ENCODE measurements around the gene TEX19. TPM values are rescaled to one million over a fixed set of nuclear protein-coding genes. Genes with fewer than 3 reads are reported as not detected.
A peak's percentile ranks its signal among the peaks of the same experiment; 100 is the strongest.

The TEX19 gene
- total RNA-seq, 2 experiments from 2014 or later, result not detected

- TF ChIP-seq, protein P1, sequence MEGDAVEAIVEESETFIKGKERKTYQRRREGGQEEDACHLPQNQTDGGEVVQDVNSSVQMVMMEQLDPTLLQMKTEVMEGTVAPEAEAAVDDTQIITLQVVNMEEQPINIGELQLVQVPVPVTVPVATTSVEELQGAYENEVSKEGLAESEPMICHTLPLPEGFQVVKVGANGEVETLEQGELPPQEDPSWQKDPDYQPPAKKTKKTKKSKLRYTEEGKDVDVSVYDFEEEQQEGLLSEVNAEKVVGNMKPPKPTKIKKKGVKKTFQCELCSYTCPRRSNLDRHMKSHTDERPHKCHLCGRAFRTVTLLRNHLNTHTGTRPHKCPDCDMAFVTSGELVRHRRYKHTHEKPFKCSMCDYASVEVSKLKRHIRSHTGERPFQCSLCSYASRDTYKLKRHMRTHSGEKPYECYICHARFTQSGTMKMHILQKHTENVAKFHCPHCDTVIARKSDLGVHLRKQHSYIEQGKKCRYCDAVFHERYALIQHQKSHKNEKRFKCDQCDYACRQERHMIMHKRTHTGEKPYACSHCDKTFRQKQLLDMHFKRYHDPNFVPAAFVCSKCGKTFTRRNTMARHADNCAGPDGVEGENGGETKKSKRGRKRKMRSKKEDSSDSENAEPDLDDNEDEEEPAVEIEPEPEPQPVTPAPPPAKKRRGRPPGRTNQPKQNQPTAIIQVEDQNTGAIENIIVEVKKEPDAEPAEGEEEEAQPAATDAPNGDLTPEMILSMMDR (IDR thresholded peaks at IDR 0.05), result no peak
- Mint-ChIP-seq H3K4me3 (peak overlapping the region; percentile 88), H3K27ac (peak overlapping the region; percentile 61), H3K27me3 (no peaks in the 10 kb centered on the region), H3K9me3 (no peaks in the 10 kb centered on the region), H3K4me1 (ENCODE audit: low read depth) (peaks cover 7% of the 10 kb centered on the region), H3K36me3 (ENCODE audit: low read depth) (peaks cover 31% of the 10 kb centered on the region)
- CTCF ChIA-PET, result interaction anchor here (0.7 to 1.0 kb wide), 2 partner anchors 8 to 12 kb away, joined by 3 read pairs; no protein-coding TSS in a partner anchor
- ATAC-seq (no peak), DNase-seq (no peak)
- intact Hi-C loops (cut with micrococcal nuclease), result no loop called here
- POLR2A ChIA-PET, result interaction anchor here (1.0 to 11.2 kb wide), 2 partner anchors 12 to 20 kb away, joined by 4 to 227 read pairs; partner anchors contain the start of gene SECTM1
These were observed 45.6 kb upstream of the TEX19 start for GRCh38 chr17:82313195-82314011.

DNA sequence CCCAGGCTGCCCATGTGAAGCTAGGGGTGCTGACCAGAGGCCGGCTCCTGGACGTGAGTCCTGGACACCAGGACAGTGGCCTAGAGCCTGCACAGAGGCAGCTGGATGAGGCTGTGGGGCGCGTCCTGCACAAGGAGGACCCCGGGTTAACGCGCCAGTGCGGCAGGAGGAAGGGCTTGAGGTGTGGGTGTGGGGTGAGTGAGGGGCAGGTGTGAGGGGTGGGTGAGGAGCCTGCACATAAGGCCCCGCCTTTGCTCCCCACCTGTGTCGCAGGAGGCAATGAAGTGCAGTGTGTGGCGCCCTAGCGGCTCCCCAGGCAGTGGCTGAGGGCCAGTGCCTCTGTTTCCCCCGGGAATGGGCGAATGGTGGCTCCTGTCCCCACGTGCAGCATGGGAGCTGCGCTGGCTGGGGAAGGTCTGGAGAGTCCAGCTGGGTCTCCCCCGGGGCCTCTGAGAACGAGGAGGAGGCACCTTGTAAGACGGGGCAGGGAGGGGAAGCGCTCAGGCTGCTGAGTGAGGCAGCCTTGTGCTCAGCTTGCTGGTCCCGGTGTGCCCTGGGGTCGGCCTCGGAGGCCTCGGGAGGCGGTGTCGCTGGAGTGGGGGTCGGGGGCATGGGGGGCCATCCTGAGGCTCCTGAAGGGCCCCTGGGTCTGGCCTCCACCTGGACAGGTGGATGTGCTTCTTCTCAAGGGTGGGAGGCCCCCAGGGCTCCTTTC lies 44.9 kb upstream of the TEX19 start:
- Mint-ChIP-seq H3K4me3 (peak overlapping the region; percentile 88), H3K4me1 (ENCODE audit: low read depth) (peaks cover 7% of the 10 kb centered on the region), H3K27ac (no peak overlapping the region), H3K36me3 (ENCODE audit: low read depth) (peaks cover 31% of the 10 kb centered on the region), H3K27me3 (no peaks in the 10 kb centered on the region), H3K9me3 (no peaks in the 10 kb centered on the region)
- ChIA-PET POLR2A (interaction anchor here (0.9 to 11.2 kb wide), 3 partner anchors 13 to 43 kb away, joined by 3 to 227 read pairs (median 4); partner anchors contain the start of gene SECTM1), CTCF (interaction anchor here (0.7 to 1.0 kb wide), 2 partner anchors 9 to 13 kb away, joined by 3 read pairs; no protein-coding TSS in a partner anchor)
- ATAC-seq, result no peak
- intact Hi-C loops (cut with micrococcal nuclease), result no loop called here
- no peak for DNase-seq
- TF ChIP-seq, protein P1 (IDR thresholded peaks at IDR 0.05), result no peak

GRCh38 chr17:82314727-82315605 lies 44.1 kb upstream of the TEX19 start:
- intact Hi-C loops (cut with micrococcal nuclease), result no loop called here
- POLR2A ChIA-PET, result interaction anchor here (0.9 to 11.2 kb wide), 2 partner anchors 14 to 44 kb away, joined by 3 to 227 read pairs; no protein-coding TSS in a partner anchor
- TF ChIP-seq, protein P1 (IDR thresholded peaks at IDR 0.05), result no peak
- Mint-ChIP-seq H3K27ac (no peak overlapping the region), H3K36me3 (ENCODE audit: low read depth) (peaks cover 31% of the 10 kb centered on the region), H3K9me3 (no peaks in the 10 kb centered on the region), H3K27me3 (no peaks in the 10 kb centered on the region), H3K4me1 (ENCODE audit: low read depth) (peaks cover 7% of the 10 kb centered on the region), H3K4me3 (peak overlapping the region; percentile 88)
- CTCF ChIA-PET, result no interaction called here
- ATAC-seq (no peak), DNase-seq (no peak)

DNA sequence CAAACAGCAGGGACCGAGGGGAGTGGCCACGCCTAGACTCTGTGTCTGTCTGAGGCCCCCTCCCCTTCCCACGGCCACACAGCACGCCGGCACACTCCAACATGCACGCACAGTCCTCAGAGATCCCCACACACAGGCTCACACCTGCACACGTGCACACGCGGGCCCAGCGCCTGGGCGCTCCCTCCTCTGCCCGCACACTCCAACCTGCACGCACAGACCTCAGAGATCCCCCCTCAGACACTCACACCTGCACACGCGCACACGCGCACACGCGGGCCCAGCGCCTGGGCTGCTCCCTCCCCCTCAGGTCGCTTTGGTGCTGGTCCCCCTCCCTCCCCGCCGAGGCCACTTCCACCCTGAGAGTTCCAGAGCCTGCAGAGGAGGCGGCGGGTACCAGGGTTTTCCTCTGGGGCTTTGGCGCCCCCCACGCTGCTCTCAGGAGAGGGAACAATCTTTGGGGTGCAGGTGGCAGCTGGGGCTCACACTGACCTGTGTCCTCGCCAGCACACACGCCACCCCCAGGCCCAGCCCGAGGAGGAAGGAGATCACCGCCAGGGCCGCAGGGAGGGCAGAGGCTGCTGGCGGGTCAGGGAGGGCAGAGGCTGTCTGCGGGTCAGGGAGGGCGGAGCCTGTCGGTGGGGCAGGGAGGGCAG lies 43.2 kb upstream of the TEX19 start:
- peak overlapping the region; percentile 88 for H3K4me3 Mint-ChIP-seq

More for the DNA sequence above, 43.2 kb upstream of the TEX19 start:
- ATAC-seq (peak; percentile 38), DNase-seq (peak; percentile 66)
- H3K9me3 Mint-ChIP-seq, result no peaks in the 10 kb centered on the region
- H3K4me1 Mint-ChIP-seq (ENCODE audit: low read depth), result peaks cover 7% of the 10 kb centered on the region
- intact Hi-C loops (cut with micrococcal nuclease), result no loop called here
- H3K36me3 Mint-ChIP-seq (ENCODE audit: low read depth), result peaks cover 31% of the 10 kb centered on the region
- CTCF ChIA-PET, result interaction anchor here (2.3 kb wide), 1 partner anchor 16 kb away, joined by 49 read pairs; no protein-coding TSS in a partner anchor
- no peaks in the 10 kb centered on the region for H3K27me3 Mint-ChIP-seq
- TF ChIP-seq, protein P1 (IDR thresholded peaks at IDR 0.05), result no peak
- no peak overlapping the region for H3K27ac Mint-ChIP-seq
- POLR2A ChIA-PET, result interaction anchor here (1.2 to 11.2 kb wide), 3 partner anchors 15 to 24 kb away, joined by 4 to 227 read pairs (median 10); no protein-coding TSS in a partner anchor

Measured in activated CD8-positive, alpha-beta T cell treated with anti-CD3 and anti-CD28 coated beads for 36 hours (primary cell).